Hepatocyte (in vitro differentiated cells): ENCODE data around the gene DYNC1LI2.

Source experiments
- CTCF ChIP-seq: fragments of 200-600 bp; sonication (generic); IDR thresholded peaks from 2 replicates; pipeline ENCODE4 v1.5.1; 2016; ENCODE audit warnings: antibody characterized with exemption, mild to moderate bottlenecking; ENCODE audit not compliant: poor library complexity
- EZH2 ChIP-seq: fragments of 200-600 bp; sonication (generic); IDR thresholded peaks from 2 replicates; pipeline ENCODE4 v1.6.1; 2016; ENCODE audit warnings: antibody characterized with exemption, mild to moderate bottlenecking, borderline replicate concordance

DNA sequence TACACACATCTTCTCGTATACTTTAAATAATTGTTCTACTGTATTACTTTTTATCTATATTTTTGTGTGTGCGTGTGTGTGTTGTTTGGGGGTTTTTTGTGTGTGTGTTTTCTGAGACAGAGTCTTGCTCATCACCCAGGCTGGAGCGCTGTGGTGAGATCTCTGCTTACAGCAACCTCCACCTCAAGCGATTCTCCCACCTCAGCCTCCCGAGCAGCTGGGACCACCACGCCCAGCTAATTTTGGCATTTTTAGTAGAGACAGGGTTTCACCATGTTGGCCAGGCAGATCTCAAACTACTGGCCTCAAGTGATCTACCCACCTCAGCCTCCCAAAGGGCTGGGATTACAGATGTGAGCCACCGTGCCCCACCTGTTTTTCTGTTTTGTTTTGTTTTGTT lies 53.4 kb downstream of the DYNC1LI2 start:
- TF ChIP-seq EZH2 (no peak), CTCF (no peak)
